Prostate gland (tissue), 2 donors: ENCODE data around the gene TMEM59L. TPM values are rescaled to one million over a fixed set of nuclear protein-coding genes. Genes with fewer than 3 reads are reported as not detected.

ENCODE experiments used
- DNase-seq: peaks from one replicate; pipeline ENCODE4 v3.0.0-alpha.2; 2019; ENCODE audit warnings: low spot score
- H3K27ac ChIP-seq, 2 donors: fragments of 200-600 bp; sonication (generic); 2 replicates each; pipeline ENCODE4 v1.5.1; 2017 to 2019
- H3K27me3 ChIP-seq: fragments of 200-600 bp; sonication (generic); replicated peaks from 2 replicates; pipeline ENCODE4 v1.5.1; 2019; ENCODE audit not compliant: insufficient read depth
- H3K36me3 ChIP-seq, 2 donors: fragments of 200-600 bp; sonication (generic); 1 replicate in 1 of 2; 2 replicates in 1 of 2; pipeline versions ENCODE4 v1.5.1 to v1.8.1; 2017 to 2019
- H3K4me1 ChIP-seq: fragments of 200-600 bp; sonication (generic); replicated peaks from 2 replicates; pipeline ENCODE4 v1.5.1; 2019
- H3K4me3 ChIP-seq, 2 donors: fragments of 200-600 bp; sonication (generic); 2 replicates each; pipeline ENCODE4 v1.5.1; 2017 to 2019
- H3K9me3 ChIP-seq: fragments of 200-600 bp; sonication (generic); 2 replicates; pipeline ENCODE4 v1.5.1; 2017
- CTCF ChIP-seq, 4 experiments: fragments of 200-600 bp in 2 of 4; fragments of 450-650 bp in 2 of 4; sonication (generic) in 2 of 4; IDR thresholded peaks; 1 replicate in 3 of 4; 2 replicates in 1 of 4; pipeline ENCODE4 v1.5.1; 2016 to 2019; ENCODE audit warnings: antibody characterized with exemption in 4 of 4, mild to moderate bottlenecking in 2 of 4, moderate library complexity in 2 of 4
- POLR2A ChIP-seq: fragments of 450-650 bp; IDR thresholded peaks from one replicate; pipeline ENCODE4 v1.6.1; 2016; ENCODE audit warnings: antibody characterized with exemption, mild to moderate bottlenecking
- POLR2AphosphoS5 ChIP-seq: sonication (generic); formaldehyde crosslinking; IDR thresholded peaks from one replicate; pipeline ENCODE4 v1.6.1; 2017; ENCODE audit warnings: antibody characterized with exemption
- WGBS: methylation state at CpG from one replicate; pipeline ENCODE4 v1.1.5; 2018; 5-methylcytosine and 5-hydroxymethylcytosine counted together
- intact Hi-C: fragments of 100-400 bp; cut with DNase I; formaldehyde crosslinking; loops from one replicate; pipeline ENCODE4 v1.14.2; 2022
- total RNA-seq, 2 donors: library from RNA; depleted of rRNA; stranded (reverse); fragments of >200 nt; gene quantifications; one replicate each; pipeline ENCODE4 v1.1.0, GENCODE V29; 2016

The TMEM59L gene
- total RNA-seq, 2 donors from 2014 or later: 0.27 to 3.6 TPM

GRCh38 chr19:18650468-18651041 lies 37.9 kb downstream of the TMEM59L start:
- no peaks in the 10 kb centered on the region for H3K36me3 ChIP-seq
- 67% methylated on average over 32 of the region's 34 CpGs for WGBS
- H3K4me1 ChIP-seq: peaks cover 4% of the 10 kb centered on the region
- peak overlapping the region; percentile 59 to 61 for H3K27ac ChIP-seq
- no peak for DNase-seq
- intact Hi-C loops: no loop called here
- H3K27me3 ChIP-seq: no peaks in the 10 kb centered on the region
- no peak overlapping the region for H3K4me3 ChIP-seq
- H3K9me3 ChIP-seq: no peaks in the 10 kb centered on the region
- TF ChIP-seq POLR2A (no peak), POLR2AphosphoS5 (no peak), CTCF (IDR thresholded peaks at IDR 0.05) (no peak)

- no peaks in the 10 kb centered on the region for H3K27me3 ChIP-seq
- H3K36me3 ChIP-seq: no peaks in the 10 kb centered on the region
- H3K27ac ChIP-seq: peak overlapping the region; percentile 59 to 61
- intact Hi-C loops: no loop called here
- no peak for TF ChIP-seq POLR2A
- no peak for TF ChIP-seq POLR2AphosphoS5
- no peak for TF ChIP-seq CTCF (IDR thresholded peaks at IDR 0.05)
- no peaks in the 10 kb centered on the region for H3K9me3 ChIP-seq
- no peak overlapping the region for H3K4me3 ChIP-seq
- DNase-seq: no peak
- peaks cover 4% of the 10 kb centered on the region for H3K4me1 ChIP-seq
- WGBS: 71% methylated on average over 1 of the region's 1 CpG
Measured at GRCh38 chr19:18651300-18651699, 38.6 kb downstream of the TMEM59L start.

- Histone ChIP-seq H3K4me1 (peaks cover 4% of the 10 kb centered on the region), H3K27ac (peak overlapping the region; percentile 59 to 61), H3K4me3 (no peak overlapping the region), H3K36me3 (no peaks in the 10 kb centered on the region), H3K27me3 (no peaks in the 10 kb centered on the region), H3K9me3 (no peaks in the 10 kb centered on the region)
- WGBS: 54% methylated on average over 6 of the region's 6 CpGs
- no peak for TF ChIP-seq POLR2AphosphoS5
- no peak for TF ChIP-seq POLR2A
- TF ChIP-seq CTCF (IDR thresholded peaks at IDR 0.05): no peak
- DNase-seq: no peak
- intact Hi-C loops: no loop called here
Measured at GRCh38 chr19:18651733-18652132, 39.1 kb downstream of the TMEM59L start.

GRCh38 chr19:18653853-18654252 lies 41.2 kb downstream of the TMEM59L start:
- H3K9me3 ChIP-seq: no peaks in the 10 kb centered on the region
- H3K36me3 ChIP-seq: no peaks in the 10 kb centered on the region
- no peak overlapping the region for H3K27ac ChIP-seq
- intact Hi-C loops: no loop called here
- DNase-seq: no peak
- no peaks in the 10 kb centered on the region for H3K27me3 ChIP-seq
- 95% methylated on average over 1 of the region's 1 CpG for WGBS
- no peak overlapping the region for H3K4me3 ChIP-seq
- TF ChIP-seq POLR2A (no peak), POLR2AphosphoS5 (no peak), CTCF (IDR thresholded peaks at IDR 0.05) (no peak)
- peaks cover 4% of the 10 kb centered on the region for H3K4me1 ChIP-seq

- Histone ChIP-seq H3K27ac (no peak overlapping the region), H3K4me1 (peaks cover under 1% of the 10 kb centered on the region), H3K4me3 (no peak overlapping the region), H3K9me3 (no peaks in the 10 kb centered on the region), H3K27me3 (no peaks in the 10 kb centered on the region), H3K36me3 (no peaks in the 10 kb centered on the region)
- DNase-seq: no peak
- WGBS: 93% methylated on average over 7 of the region's 7 CpGs
- intact Hi-C loops: no loop called here
- TF ChIP-seq POLR2AphosphoS5 (no peak), CTCF (IDR thresholded peaks at IDR 0.05) (no peak)
Measured at GRCh38 chr19:18654469-18654868, 41.8 kb downstream of the TMEM59L start.
